Activated T-helper 1 cell treated with anti-CD3 and anti-CD28 coated beads, Interleukin-12 subunit alpha, Interleukin-12 subunit beta, Interleukin-2, Interleukin-4 antibody, amounts not matched to agents 30 ng/mL and 10 ng/mL and 1 ng/mL, durations not matched to agents 14 hours and 24 hours and 36 hours (primary cell): Measurements from ENCODE around the gene AGAP1. TPM values are rescaled to one million over a fixed set of nuclear protein-coding genes. Genes with fewer than 3 reads are reported as not detected.

ENCODE experiments used
- DNase-seq: peaks from one replicate; pipeline ENCODE4 v3.0.0; 2021; ENCODE audit warnings: low spot score
- H3K27ac Mint-ChIP-seq: one replicate; pipeline ENCODE4 v1.8.0; 2021; ENCODE audit warnings: mild to moderate bottlenecking, mixed read lengths
- H3K27me3 Mint-ChIP-seq: one replicate; pipeline ENCODE4 v1.8.0; 2022; ENCODE audit warnings: mild to moderate bottlenecking, moderate library complexity, mixed read lengths; ENCODE audit not compliant: insufficient read depth
- H3K36me3 Mint-ChIP-seq: one replicate; pipeline ENCODE4 v1.8.0; 2021; ENCODE audit warnings: low read depth, mixed read lengths
- H3K4me1 Mint-ChIP-seq: one replicate; pipeline ENCODE4 v1.8.0; 2021; ENCODE audit warnings: low read depth, mixed read lengths
- H3K4me3 Mint-ChIP-seq: one replicate; pipeline ENCODE4 v1.8.0; 2021; ENCODE audit warnings: mild to moderate bottlenecking, moderate library complexity, mixed read lengths
- H3K9me3 Mint-ChIP-seq: one replicate; pipeline ENCODE4 v1.8.0; 2021; ENCODE audit warnings: mixed read lengths
- intact Hi-C: fragments of 100-400 bp; cut with micrococcal nuclease; formaldehyde crosslinking; loops from one replicate; pipeline ENCODE4 v1.15.1; 2024
- total RNA-seq: library from RNA; stranded (reverse); gene quantifications from 2 replicates; pipeline ENCODE4 v1.2.3, GENCODE V29; 2022

Gene AGAP1
- total RNA-seq, 1 donor from 2014 or later = 2.0 TPM

GRCh38 chr2:236019434-236019833 lies 525.6 kb downstream of the AGAP1 start:
- intact Hi-C loops = no loop called here
- no peak for DNase-seq
- Mint-ChIP-seq H3K27ac (no peak overlapping the region), H3K9me3 (no peaks in the 10 kb centered on the region), H3K4me1 (no peaks in the 10 kb centered on the region), H3K27me3 (peaks cover 10% of the 10 kb centered on the region), H3K4me3 (no peak overlapping the region), H3K36me3 (no peaks in the 10 kb centered on the region)

DNA sequence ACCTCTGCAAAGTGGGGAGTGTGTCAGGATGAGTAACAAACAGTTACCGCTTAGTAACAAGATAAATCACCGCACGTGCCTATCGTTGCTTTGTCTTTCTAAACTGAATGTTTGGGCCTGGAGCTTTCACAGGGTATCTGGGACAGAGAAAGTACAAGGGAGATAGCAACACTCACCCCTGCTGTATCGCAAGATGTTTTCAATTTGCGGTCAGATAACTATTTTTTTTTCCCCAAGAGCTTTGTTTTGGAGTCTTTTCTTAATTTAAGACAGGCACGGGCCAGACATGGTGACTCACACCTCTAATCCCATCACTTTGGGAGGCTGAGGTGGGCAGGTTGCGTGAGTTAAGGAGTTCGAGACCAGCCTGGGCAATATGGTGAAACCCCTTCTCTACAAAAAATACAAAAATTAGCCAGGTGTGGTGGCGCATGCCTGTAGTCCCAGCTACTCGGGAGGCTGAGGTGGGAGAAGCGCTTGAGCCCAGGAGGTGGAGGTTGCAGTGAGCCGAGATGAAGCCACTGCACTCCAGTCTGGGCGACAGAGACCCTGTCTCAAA lies 527.7 kb downstream of the AGAP1 start:
- no peaks in the 10 kb centered on the region for H3K4me1 Mint-ChIP-seq
- no peaks in the 10 kb centered on the region for H3K9me3 Mint-ChIP-seq
- DNase-seq = no peak
- intact Hi-C loops = no loop called here
- H3K27me3 Mint-ChIP-seq = no peaks in the 10 kb centered on the region
- H3K36me3 Mint-ChIP-seq = no peaks in the 10 kb centered on the region
- no peak overlapping the region for H3K27ac Mint-ChIP-seq
- H3K4me3 Mint-ChIP-seq = no peak overlapping the region

- no peak overlapping the region for H3K4me3 Mint-ChIP-seq
- DNase-seq = no peak
- intact Hi-C loops = no loop called here
- H3K27ac Mint-ChIP-seq = no peak overlapping the region
- H3K4me1 Mint-ChIP-seq = no peaks in the 10 kb centered on the region
- no peaks in the 10 kb centered on the region for H3K9me3 Mint-ChIP-seq
- no peaks in the 10 kb centered on the region for H3K27me3 Mint-ChIP-seq
- no peaks in the 10 kb centered on the region for H3K36me3 Mint-ChIP-seq
These were observed 528.3 kb downstream of the AGAP1 start for GRCh38 chr2:236022128-236022527.

DNA sequence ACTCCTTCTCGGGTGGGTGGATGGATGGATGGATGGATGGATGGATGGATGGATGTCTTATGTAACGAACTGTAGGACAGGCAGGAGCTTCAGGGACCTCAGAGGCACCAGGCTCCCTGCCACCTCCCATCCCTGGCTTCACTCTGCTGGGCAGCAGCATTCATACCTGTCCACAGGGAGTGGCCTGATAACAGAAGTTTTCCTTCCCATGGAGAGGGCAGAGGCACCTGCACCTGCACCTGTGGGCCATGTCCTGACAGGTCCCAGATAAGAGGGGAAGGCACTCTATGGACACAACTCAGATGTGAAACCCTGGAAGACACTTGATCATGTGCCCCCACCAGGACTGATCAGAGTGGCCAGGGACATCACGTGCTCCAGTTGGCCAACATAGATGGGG lies 532.0 kb downstream of the AGAP1 start:
- DNase-seq = no peak
- Mint-ChIP-seq H3K27me3 (no peaks in the 10 kb centered on the region), H3K36me3 (no peaks in the 10 kb centered on the region), H3K27ac (no peak overlapping the region), H3K4me3 (no peak overlapping the region), H3K4me1 (no peaks in the 10 kb centered on the region), H3K9me3 (peaks cover 5% of the 10 kb centered on the region)
- intact Hi-C loops = no loop called here

DNA sequence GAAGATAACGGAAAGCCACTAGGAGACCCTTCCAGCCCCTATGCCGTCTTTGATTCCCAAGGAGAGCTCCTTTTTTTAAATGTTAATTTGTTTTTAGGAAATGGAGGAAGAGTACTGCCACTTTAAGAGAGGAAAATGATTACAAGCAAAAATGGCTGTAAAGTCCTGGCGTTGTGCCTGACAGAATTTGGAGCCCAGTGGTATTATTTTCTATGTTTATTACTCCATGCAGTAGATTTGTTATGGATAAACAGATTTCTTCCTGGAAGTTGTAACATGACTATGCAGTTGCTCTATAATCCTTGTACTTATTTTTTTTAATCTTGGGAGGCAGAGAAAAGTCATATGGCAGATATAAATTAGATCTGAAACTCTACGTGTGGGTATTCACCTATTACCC lies 533.0 kb downstream of the AGAP1 start:
- H3K27me3 Mint-ChIP-seq = no peaks in the 10 kb centered on the region
- no peak for DNase-seq
- H3K36me3 Mint-ChIP-seq = no peaks in the 10 kb centered on the region
- no peaks in the 10 kb centered on the region for H3K4me1 Mint-ChIP-seq
- H3K4me3 Mint-ChIP-seq = no peak overlapping the region
- H3K27ac Mint-ChIP-seq = no peak overlapping the region
- peaks cover 7% of the 10 kb centered on the region for H3K9me3 Mint-ChIP-seq
- intact Hi-C loops = no loop called here

DNA sequence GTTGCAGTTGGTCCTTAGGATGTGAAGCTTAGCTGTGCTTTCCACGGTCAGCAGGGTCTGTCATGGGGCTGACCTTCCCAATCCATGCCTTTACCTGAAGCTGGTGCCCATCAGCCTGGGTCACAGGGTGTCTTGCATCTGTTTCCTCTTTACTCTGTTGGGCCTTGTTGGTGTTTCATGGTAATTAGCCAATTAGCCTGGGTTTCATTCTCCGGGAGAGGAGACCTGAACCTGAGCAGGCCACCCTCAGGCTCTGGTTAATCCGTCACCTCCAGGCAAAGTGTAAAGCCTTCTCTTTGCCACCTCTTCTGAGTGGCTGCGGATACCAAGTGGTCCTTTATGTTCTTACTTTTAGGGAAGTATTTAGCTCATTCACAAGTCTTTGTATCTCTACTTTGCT lies 534.2 kb downstream of the AGAP1 start:
- Mint-ChIP-seq H3K27me3 (no peaks in the 10 kb centered on the region), H3K36me3 (no peaks in the 10 kb centered on the region), H3K27ac (no peak overlapping the region), H3K4me1 (no peaks in the 10 kb centered on the region), H3K9me3 (peaks cover 7% of the 10 kb centered on the region), H3K4me3 (no peak overlapping the region)
- no peak for DNase-seq
- intact Hi-C loops = no loop called here

DNA sequence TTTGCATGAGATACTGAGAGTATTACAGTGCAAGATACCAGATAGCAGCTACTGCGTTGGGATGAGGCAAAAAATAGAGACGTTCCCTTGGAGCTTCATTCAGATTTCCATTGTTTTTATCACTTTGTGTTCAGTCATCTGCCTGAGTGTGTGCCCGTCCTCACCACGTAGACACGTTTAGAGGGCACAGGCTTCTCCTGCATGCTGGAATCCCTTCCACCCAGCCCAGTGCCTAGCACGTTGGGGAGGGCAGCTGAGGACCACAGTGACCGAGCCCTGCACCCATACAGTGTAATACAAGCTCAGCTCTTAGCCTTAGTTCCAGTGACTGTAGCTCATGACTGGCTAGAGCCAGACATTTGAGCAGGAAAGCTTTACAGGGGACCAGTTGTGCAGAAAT lies 539.6 kb downstream of the AGAP1 start:
- intact Hi-C loops = no loop called here
- H3K27ac Mint-ChIP-seq = no peak overlapping the region
- peaks cover 7% of the 10 kb centered on the region for H3K9me3 Mint-ChIP-seq
- no peak for DNase-seq
- H3K4me1 Mint-ChIP-seq = no peaks in the 10 kb centered on the region
- H3K27me3 Mint-ChIP-seq = no peaks in the 10 kb centered on the region
- no peak overlapping the region for H3K4me3 Mint-ChIP-seq
- no peaks in the 10 kb centered on the region for H3K36me3 Mint-ChIP-seq

DNA sequence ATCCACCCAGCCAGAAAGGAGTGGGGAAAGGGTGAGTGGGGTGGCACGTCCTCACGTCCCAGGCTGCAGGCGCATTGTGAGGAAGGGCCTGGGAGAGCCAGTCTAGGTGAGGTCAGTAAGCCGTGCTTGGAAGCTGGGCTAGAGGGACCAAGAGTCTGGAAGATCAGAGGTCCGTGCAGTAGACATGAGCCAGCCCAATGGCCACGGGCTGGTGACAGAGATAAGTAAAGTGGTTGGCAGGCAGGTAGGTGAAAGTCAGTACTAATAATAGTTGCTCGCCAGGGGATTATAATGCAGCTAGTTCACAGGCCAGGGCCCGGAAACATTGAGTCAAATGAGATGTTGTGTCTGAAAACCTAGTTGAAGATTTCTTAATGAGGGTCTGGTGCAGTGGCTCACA lies 541.1 kb downstream of the AGAP1 start:
- Mint-ChIP-seq H3K36me3 (no peaks in the 10 kb centered on the region), H3K27ac (no peak overlapping the region), H3K9me3 (peaks cover 7% of the 10 kb centered on the region), H3K4me3 (no peak overlapping the region), H3K27me3 (no peaks in the 10 kb centered on the region), H3K4me1 (no peaks in the 10 kb centered on the region)
- intact Hi-C loops = no loop called here
- no peak for DNase-seq

DNA sequence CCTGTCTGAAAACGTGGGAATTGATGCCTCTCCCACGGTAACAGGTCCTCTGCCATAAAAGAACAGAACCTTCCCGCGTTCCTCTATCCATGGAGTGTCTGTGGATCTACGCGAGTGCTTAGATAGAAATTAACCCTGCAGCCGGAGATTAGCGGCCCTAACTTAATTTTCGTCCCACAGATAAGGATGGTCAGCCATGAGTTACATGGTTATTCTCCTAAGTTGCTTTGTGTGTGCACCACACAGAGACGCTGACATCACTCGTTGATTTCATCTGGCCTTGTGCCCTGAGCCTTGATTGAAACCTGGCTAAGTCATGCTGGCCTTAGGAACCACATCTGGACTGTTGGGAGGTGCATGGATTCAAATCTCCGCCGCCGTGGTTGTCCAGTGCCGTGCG lies 542.2 kb downstream of the AGAP1 start:
- intact Hi-C loops = no loop called here
- H3K36me3 Mint-ChIP-seq = no peaks in the 10 kb centered on the region
- no peak for DNase-seq

DNA sequence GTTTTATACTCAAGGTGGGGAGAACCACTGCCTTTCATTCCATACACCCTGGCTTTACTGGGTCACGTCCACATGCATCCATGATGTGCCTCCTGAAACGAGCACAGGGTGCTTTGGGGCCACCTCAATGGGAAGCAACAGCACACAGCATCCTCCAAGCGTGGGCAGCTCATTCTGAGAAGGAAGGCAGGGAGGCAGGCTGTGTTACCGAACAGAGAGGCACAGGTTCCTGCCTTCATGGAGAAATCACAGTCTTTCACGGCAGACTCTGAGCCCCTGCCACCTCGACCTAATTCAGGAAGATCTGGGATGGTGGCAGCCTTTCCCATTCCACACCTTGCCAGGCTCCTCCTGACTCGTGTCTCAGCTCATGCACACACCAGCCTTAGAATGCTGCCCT lies 544.3 kb downstream of the AGAP1 start:
- Mint-ChIP-seq H3K27ac (no peak overlapping the region), H3K4me1 (no peaks in the 10 kb centered on the region), H3K27me3 (peaks cover 2% of the 10 kb centered on the region), H3K9me3 (no peaks in the 10 kb centered on the region), H3K36me3 (no peaks in the 10 kb centered on the region), H3K4me3 (no peak overlapping the region)
- intact Hi-C loops = no loop called here
- no peak for DNase-seq

More for the DNA sequence above, 542.2 kb downstream of the AGAP1 start:
- H3K9me3 Mint-ChIP-seq = peaks cover 1% of the 10 kb centered on the region
- H3K4me1 Mint-ChIP-seq = no peaks in the 10 kb centered on the region
- H3K27ac Mint-ChIP-seq = no peak overlapping the region
- no peak overlapping the region for H3K4me3 Mint-ChIP-seq
- H3K27me3 Mint-ChIP-seq = peaks cover 2% of the 10 kb centered on the region

DNA sequence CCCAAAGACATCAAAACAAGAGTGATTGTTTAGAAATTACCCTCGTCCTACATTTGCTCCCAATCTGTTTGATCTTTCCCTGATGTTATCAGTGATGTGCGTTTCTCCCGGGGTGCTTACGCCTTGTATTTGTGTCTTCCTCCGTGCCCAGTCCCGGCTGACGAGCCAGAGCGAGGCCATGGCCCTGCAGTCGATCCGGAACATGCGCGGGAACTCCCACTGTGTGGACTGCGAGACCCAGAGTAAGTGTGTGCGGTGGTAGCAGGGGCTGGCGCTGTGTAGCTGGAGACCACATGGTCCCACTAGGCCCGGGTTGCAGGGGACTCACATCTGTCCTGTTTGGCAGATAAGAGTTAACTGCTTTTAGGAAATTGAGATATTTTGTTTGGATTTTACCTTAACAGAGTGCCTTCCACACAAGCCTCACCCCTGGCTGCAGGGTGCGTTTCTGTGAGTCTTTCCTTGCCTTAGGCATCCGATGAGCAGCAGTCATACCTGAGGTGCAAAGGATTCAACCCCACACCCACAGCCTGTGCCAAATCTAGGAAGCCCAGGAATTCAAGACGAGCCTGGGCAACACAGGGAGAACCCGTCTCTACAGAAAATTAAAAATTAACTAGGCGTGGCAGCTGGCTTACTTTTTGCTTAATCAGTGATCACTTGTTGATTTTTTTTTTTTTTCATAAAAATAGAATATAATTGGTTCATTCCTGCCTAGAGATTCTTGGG lies 546.9 kb downstream of the AGAP1 start:
- H3K4me3 Mint-ChIP-seq = no peak overlapping the region

DNA sequence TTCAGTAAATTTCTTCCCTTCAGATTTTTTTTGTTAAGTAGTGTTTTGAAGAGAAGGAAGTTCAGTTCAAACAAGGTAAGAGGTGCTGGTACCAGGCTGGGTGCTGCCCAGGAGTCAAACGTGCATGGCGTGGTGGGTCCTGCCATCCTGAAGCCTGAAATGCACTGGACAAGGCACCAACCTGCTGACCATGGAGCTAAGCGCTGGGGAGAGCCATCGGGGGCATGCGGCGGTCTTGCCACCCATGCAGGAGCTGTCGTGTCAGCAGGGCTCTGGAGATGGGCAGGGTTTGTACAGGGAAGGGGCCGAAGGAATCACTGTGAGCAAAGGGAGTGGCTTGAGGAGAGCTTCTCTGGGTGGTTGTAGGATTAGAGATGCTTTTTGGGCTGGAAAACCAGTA lies 547.8 kb downstream of the AGAP1 start:
- H3K9me3 Mint-ChIP-seq = no peaks in the 10 kb centered on the region
- H3K27ac Mint-ChIP-seq = no peak overlapping the region
- no peak for DNase-seq
- H3K27me3 Mint-ChIP-seq = peaks cover 2% of the 10 kb centered on the region
- H3K4me1 Mint-ChIP-seq = no peaks in the 10 kb centered on the region
- no peak overlapping the region for H3K4me3 Mint-ChIP-seq
- H3K36me3 Mint-ChIP-seq = no peaks in the 10 kb centered on the region
- intact Hi-C loops = no loop called here

More for the DNA sequence above, 546.9 kb downstream of the AGAP1 start:
- intact Hi-C loops = no loop called here
- no peaks in the 10 kb centered on the region for H3K36me3 Mint-ChIP-seq
- H3K9me3 Mint-ChIP-seq = no peaks in the 10 kb centered on the region
- H3K27ac Mint-ChIP-seq = no peak overlapping the region
- DNase-seq = no peak
- peaks cover 2% of the 10 kb centered on the region for H3K27me3 Mint-ChIP-seq
- H3K4me1 Mint-ChIP-seq = no peaks in the 10 kb centered on the region

DNA sequence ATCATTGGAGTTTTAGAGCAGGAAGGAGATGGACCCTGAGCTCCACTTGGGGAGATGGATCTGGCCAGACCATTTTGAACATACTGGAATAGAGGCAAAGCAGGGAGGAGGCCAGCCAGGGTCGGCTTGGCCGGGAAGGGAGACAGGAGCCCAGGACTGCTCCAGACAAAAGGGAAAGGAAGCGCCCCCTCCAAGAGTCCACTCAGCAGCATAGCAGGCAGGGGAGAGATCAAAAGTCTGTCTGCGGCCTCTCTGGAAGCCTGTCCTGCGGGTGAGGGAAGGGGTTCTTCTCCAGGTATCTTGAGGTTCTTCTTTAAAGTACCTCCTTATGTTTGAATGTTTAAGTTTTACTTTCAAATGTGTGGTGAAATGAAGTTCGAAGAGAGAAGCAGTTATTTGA lies 548.2 kb downstream of the AGAP1 start:
- Mint-ChIP-seq H3K27ac (no peak overlapping the region), H3K27me3 (peaks cover 2% of the 10 kb centered on the region), H3K4me3 (no peak overlapping the region), H3K36me3 (no peaks in the 10 kb centered on the region), H3K4me1 (no peaks in the 10 kb centered on the region), H3K9me3 (no peaks in the 10 kb centered on the region)
- DNase-seq = no peak
- intact Hi-C loops = no loop called here

DNA sequence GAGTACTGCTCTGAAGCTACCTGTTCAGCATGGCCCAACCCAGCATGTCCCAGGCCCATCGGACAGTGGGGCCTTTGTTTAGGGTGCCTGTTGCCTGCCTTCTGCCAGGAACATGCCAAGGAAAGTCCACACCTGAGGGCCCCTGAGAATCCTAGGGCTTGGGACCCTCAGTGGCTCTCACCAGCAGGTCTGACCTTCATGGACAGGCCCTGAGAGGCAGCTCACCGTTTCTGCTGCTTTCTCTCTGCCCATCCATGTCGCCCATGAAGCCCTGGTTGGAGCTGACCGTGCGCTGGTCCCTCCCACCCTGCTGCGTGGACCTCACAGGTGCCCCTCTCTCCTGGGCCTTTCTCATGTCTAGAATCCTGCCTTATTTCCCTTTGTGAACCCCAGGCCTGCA lies 550.3 kb downstream of the AGAP1 start:
- Mint-ChIP-seq H3K27me3 (peaks cover 2% of the 10 kb centered on the region), H3K9me3 (no peaks in the 10 kb centered on the region), H3K27ac (no peak overlapping the region), H3K36me3 (no peaks in the 10 kb centered on the region), H3K4me1 (no peaks in the 10 kb centered on the region), H3K4me3 (no peak overlapping the region)
- intact Hi-C loops = no loop called here
- DNase-seq = no peak
